ENCODE results near the gene STAT6. TPM values are rescaled to one million over a fixed set of nuclear protein-coding genes. Genes with fewer than 3 reads are reported as not detected.
A peak's percentile ranks its signal among the peaks of the same experiment; 100 is the strongest.

The STAT6 gene
- total and polyA plus RNA-seq, 2 experiments from 2014 or later, result 37.2 to 53.0 TPM

- Histone ChIP-seq H3K4me1 (ENCODE audit: low read depth) (peaks cover 6% of the 10 kb centered on the region), H3K27me3 (no peaks in the 10 kb centered on the region), H3K4me3 (no peak overlapping the region), H3K9me3 (ENCODE audit: low read depth) (no peaks in the 10 kb centered on the region), H3K27ac (no peak overlapping the region), H3K36me3 (peaks cover 25% of the 10 kb centered on the region)
- peak in 1 of 2 donors; percentile 90 for DNase-seq (ENCODE audit: low read depth in 1 of 2, low spot score in 1 of 2)
- TF ChIP-seq, protein P1, sequence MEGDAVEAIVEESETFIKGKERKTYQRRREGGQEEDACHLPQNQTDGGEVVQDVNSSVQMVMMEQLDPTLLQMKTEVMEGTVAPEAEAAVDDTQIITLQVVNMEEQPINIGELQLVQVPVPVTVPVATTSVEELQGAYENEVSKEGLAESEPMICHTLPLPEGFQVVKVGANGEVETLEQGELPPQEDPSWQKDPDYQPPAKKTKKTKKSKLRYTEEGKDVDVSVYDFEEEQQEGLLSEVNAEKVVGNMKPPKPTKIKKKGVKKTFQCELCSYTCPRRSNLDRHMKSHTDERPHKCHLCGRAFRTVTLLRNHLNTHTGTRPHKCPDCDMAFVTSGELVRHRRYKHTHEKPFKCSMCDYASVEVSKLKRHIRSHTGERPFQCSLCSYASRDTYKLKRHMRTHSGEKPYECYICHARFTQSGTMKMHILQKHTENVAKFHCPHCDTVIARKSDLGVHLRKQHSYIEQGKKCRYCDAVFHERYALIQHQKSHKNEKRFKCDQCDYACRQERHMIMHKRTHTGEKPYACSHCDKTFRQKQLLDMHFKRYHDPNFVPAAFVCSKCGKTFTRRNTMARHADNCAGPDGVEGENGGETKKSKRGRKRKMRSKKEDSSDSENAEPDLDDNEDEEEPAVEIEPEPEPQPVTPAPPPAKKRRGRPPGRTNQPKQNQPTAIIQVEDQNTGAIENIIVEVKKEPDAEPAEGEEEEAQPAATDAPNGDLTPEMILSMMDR (IDR thresholded peaks at IDR 0.05; ENCODE audit: low read depth, low read length), result no peak
These were observed 37.5 kb upstream of the STAT6 start for GRCh38 chr12:57148469-57149244.

DNA sequence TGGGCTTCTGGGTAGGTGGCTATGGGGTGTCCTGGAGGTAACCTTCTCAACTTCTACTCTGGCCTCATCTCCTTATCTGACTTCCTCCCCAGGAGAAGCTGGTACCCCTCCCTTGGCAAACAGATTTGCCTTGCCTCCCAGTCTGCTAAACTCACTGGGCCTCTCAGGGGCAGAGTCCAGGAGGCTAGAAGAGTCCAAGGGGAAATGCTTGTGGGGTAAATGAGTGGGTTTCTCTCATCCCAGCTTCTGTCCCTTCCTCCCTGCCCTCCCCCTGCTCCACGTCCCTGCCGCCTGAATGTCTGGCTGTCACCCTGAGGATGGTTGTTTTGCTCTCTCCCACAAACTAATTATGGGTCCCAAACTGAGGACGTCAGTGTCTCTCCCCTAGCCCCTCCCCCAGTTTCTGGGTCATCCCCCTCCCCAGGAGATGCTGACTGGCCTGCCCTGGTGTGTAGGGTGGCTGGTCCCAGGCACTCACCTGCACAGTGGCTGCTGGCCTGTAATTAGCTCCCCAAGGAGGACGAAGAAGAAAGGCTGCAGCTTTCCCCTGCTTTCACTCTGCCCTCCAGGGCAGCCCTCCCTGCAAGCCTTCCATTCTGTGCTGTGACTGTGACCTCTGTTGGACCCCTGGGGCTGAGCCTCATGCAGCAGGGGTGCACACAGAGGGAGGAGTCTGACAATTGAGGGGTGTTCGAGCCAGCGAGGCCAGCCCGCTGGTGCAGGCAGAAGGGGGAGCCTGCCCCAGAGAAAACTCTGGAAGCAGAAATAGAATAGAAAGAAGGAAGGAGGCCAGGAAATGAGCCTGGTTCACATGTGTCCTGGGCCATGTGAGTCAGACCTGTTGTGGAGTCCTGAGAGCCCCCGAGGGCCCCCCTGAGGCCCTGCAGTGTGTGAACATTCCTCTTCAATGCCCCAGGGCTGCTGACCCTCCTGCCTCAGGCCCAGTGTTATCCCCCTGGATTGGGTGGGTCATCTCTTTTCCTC is 36.1 kb upstream of the STAT6 start, which contains the start of gene LRP1-AS:
TSS of gene LRP1-AS (minus strand) at position 659 of the 984 bp plus-strand sequence.
- Histone ChIP-seq H3K4me1 (ENCODE audit: low read depth) (peaks cover 6% of the 10 kb centered on the region), H3K27me3 (no peaks in the 10 kb centered on the region), H3K4me3 (no peak within 1 kb of the TSS), H3K27ac (peak within 1 kb of the TSS; percentile 47), H3K36me3 (peaks cover 28% of the 10 kb centered on the region), H3K9me3 (ENCODE audit: low read depth) (no peaks in the 10 kb centered on the region)
- TF ChIP-seq, protein P1 (IDR thresholded peaks at IDR 0.05; ENCODE audit: low read depth, low read length), result no peak
- peak in 1 of 2 donors; percentile 67 for DNase-seq (ENCODE audit: low read depth in 1 of 2, low spot score in 1 of 2)

GRCh38 chr12:57146092-57146491 is 34.9 kb upstream of the STAT6 start:
- no peak for DNase-seq (ENCODE audit: low read depth in 1 of 2, low spot score in 1 of 2)
- H3K4me1 ChIP-seq (ENCODE audit: low read depth), result peaks cover 6% of the 10 kb centered on the region
- H3K27me3 ChIP-seq, result no peaks in the 10 kb centered on the region
- H3K36me3 ChIP-seq, result peaks cover 33% of the 10 kb centered on the region
- no peak overlapping the region for H3K4me3 ChIP-seq
- TF ChIP-seq, protein P1 (IDR thresholded peaks at IDR 0.05; ENCODE audit: low read depth, low read length), result no peak
- no peak overlapping the region for H3K27ac ChIP-seq
- no peaks in the 10 kb centered on the region for H3K9me3 ChIP-seq (ENCODE audit: low read depth)

- peaks cover 6% of the 10 kb centered on the region for H3K4me1 ChIP-seq (ENCODE audit: low read depth)
- peaks cover 33% of the 10 kb centered on the region for H3K36me3 ChIP-seq
- H3K4me3 ChIP-seq, result no peak overlapping the region
- no peaks in the 10 kb centered on the region for H3K27me3 ChIP-seq
- no peak for DNase-seq (ENCODE audit: low read depth in 1 of 2, low spot score in 1 of 2)
- TF ChIP-seq, protein P1 (IDR thresholded peaks at IDR 0.05; ENCODE audit: low read depth, low read length), result no peak
- H3K9me3 ChIP-seq (ENCODE audit: low read depth), result no peaks in the 10 kb centered on the region
- H3K27ac ChIP-seq, result no peak overlapping the region
These were observed 34.4 kb upstream of the STAT6 start for GRCh38 chr12:57145460-57146059.

- DNase-seq (ENCODE audit: low read depth in 1 of 2, low spot score in 1 of 2), result no peak
- H3K36me3 ChIP-seq, result peaks cover 43% of the 10 kb centered on the region
- TF ChIP-seq, protein P1 (IDR thresholded peaks at IDR 0.05; ENCODE audit: low read depth, low read length), result no peak
- no peak overlapping the region for H3K27ac ChIP-seq
- peaks cover 6% of the 10 kb centered on the region for H3K4me1 ChIP-seq (ENCODE audit: low read depth)
- no peak overlapping the region for H3K4me3 ChIP-seq
- no peaks in the 10 kb centered on the region for H3K9me3 ChIP-seq (ENCODE audit: low read depth)
- H3K27me3 ChIP-seq, result no peaks in the 10 kb centered on the region
These were observed 32.3 kb upstream of the STAT6 start for GRCh38 chr12:57143454-57143853.

Measured in cardiac muscle cell (in vitro differentiated cells and primary cell).